Right renal pelvis (tissue), 4 donors: Measurements from ENCODE around the gene SEMG2. TPM values are rescaled to one million over a fixed set of nuclear protein-coding genes. Genes with fewer than 3 reads are reported as not detected.

ENCODE experiments used
- DNase-seq, 4 donors: peaks; one replicate each; pipeline ENCODE4 v3.0.0-alpha.2; 2013; ENCODE audit warnings: low read depth in 4 of 4, low spot score in 3 of 4, missing footprints in 1 of 4
- polyA plus RNA-seq, 4 donors: library from polyadenylated mRNA; unstranded; fragments of 120-200 nt; gene quantifications; one replicate each; pipeline ENCODE4 v1.2.1, GENCODE V29; 2013; ENCODE audit not compliant: insufficient read length in 4 of 4

SEMG2 gene
- polyA plus RNA-seq, 4 donors: 0.08 TPM; not detected in 3

- no peak for DNase-seq
Observed at GRCh38 chr20:45229264-45230056, 8.3 kb downstream of the SEMG2 start.

- DNase-seq: no peak
Observed at GRCh38 chr20:45230631-45231030, 9.5 kb downstream of the SEMG2 start.

- DNase-seq: no peak
Observed at GRCh38 chr20:45235995-45236394, 14.8 kb downstream of the SEMG2 start.

GRCh38 chr20:45238139-45238538 is 17.0 kb downstream of the SEMG2 start:
- no peak for DNase-seq

- no peak for DNase-seq
Observed at GRCh38 chr20:45246109-45246508, 24.9 kb downstream of the SEMG2 start.

GRCh38 chr20:45247865-45248264 is 26.7 kb downstream of the SEMG2 start:
- no peak for DNase-seq

GRCh38 chr20:45248609-45249008 is 27.4 kb downstream of the SEMG2 start:
- DNase-seq: no peak

- no peak for DNase-seq
Observed at GRCh38 chr20:45251884-45252560, 30.8 kb downstream of the SEMG2 start.

GRCh38 chr20:45253261-45253660 is 32.1 kb downstream of the SEMG2 start:
- DNase-seq: no peak

- no peak for DNase-seq
Observed at GRCh38 chr20:45254383-45255262, 33.5 kb downstream of the SEMG2 start, which contains the start of gene SLPI. Gene SLPI (minus strand): TSS chr20:45254564. CDS start chr20:45254543, 21 bp downstream.

GRCh38 chr20:45257161-45257560 is 36.0 kb downstream of the SEMG2 start:
- DNase-seq: no peak

- no peak for DNase-seq
Observed at GRCh38 chr20:45257711-45258110, 36.5 kb downstream of the SEMG2 start.

GRCh38 chr20:45258259-45258658 is 37.1 kb downstream of the SEMG2 start:
- DNase-seq: no peak

- DNase-seq: no peak
Observed at GRCh38 chr20:45258664-45259063, 37.5 kb downstream of the SEMG2 start.

- DNase-seq: no peak
Observed at GRCh38 chr20:45263556-45264266, 42.5 kb downstream of the SEMG2 start.

GRCh38 chr20:45266977-45267376 is 45.8 kb downstream of the SEMG2 start:
- peak in 1 of 4 donors; percentile 20 for DNase-seq

GRCh38 chr20:45268531-45268930 is 47.4 kb downstream of the SEMG2 start:
- DNase-seq: no peak

GRCh38 chr20:45269056-45269455 is 47.9 kb downstream of the SEMG2 start:
- no peak for DNase-seq

GRCh38 chr20:45269754-45270270 is 48.6 kb downstream of the SEMG2 start:
- DNase-seq: no peak
